Ishikawa (cell line): ENCODE measurements around the gene IFI16.

Experiments used
- CEBPB ChIP-seq: IDR thresholded peaks from 2 replicates; pipeline ENCODE4 v1.6.1; 2012
- CREB1 ChIP-seq: IDR thresholded peaks from 2 replicates; pipeline ENCODE4 v1.6.1; 2012; ENCODE audit warnings: low read depth
- EGR1 ChIP-seq: IDR thresholded peaks from 2 replicates; pipeline ENCODE4 v1.6.1; 2012
- EP300 ChIP-seq: IDR thresholded peaks from 2 replicates; pipeline ENCODE4 v1.6.1; 2012; ENCODE audit warnings: borderline replicate concordance
- FOXM1 ChIP-seq: IDR thresholded peaks from 2 replicates; pipeline ENCODE4 v1.6.1; 2012; ENCODE audit warnings: low read depth, borderline replicate concordance
- MAX ChIP-seq: IDR thresholded peaks from 2 replicates; pipeline ENCODE4 v1.6.1; 2012
- NFIC ChIP-seq: IDR thresholded peaks from 2 replicates; pipeline ENCODE4 v1.6.1; 2012
- RAD21 ChIP-seq: IDR thresholded peaks from 2 replicates; pipeline ENCODE4 v1.6.1; 2012; ENCODE audit warnings: low read depth
- REST ChIP-seq: IDR thresholded peaks from 2 replicates; pipeline ENCODE4 v1.6.1; 2012; ENCODE audit warnings: low read depth, mild to moderate bottlenecking
- TAF1 ChIP-seq: IDR thresholded peaks from 2 replicates; pipeline ENCODE4 v1.6.1; 2012; ENCODE audit warnings: low read depth, mild to moderate bottlenecking
- TCF12 ChIP-seq: IDR thresholded peaks from 2 replicates; pipeline ENCODE4 v1.6.1; 2012; ENCODE audit warnings: low read depth
- TEAD4 ChIP-seq: IDR thresholded peaks from 2 replicates; pipeline ENCODE4 v1.6.1; 2012
- USF1 ChIP-seq: IDR thresholded peaks from 2 replicates; pipeline ENCODE4 v1.6.1; 2012
- YY1 ChIP-seq: IDR thresholded peaks from 2 replicates; pipeline ENCODE4 v1.6.1; 2012; ENCODE audit warnings: low read depth
- ZBTB7A ChIP-seq: IDR thresholded peaks from 2 replicates; pipeline ENCODE4 v1.6.1; 2012; ENCODE audit warnings: low read depth

The IFI16 gene

DNA sequence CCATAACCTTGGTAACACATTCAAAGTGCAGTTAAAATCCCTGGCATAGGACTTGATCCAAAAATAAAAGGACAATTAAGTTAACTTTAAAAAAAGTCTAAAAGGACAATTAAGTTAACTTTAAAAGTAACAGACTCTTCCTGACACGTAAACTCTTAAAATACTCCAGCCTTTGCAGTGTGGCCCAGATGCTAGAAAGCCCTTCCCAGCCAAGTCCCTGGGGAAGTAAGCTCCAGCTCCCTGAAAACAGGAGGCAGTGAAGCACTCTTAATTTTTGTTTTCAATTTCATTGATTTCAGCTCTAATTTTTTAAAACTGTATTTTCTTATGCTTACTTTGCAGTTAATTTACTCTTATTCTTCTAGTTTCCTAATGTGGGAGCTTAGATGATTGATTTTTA is 71.9 kb downstream of the IFI16 start:
- TF ChIP-seq CEBPB (no peak), CREB1 (no peak), REST (no peak)

DNA sequence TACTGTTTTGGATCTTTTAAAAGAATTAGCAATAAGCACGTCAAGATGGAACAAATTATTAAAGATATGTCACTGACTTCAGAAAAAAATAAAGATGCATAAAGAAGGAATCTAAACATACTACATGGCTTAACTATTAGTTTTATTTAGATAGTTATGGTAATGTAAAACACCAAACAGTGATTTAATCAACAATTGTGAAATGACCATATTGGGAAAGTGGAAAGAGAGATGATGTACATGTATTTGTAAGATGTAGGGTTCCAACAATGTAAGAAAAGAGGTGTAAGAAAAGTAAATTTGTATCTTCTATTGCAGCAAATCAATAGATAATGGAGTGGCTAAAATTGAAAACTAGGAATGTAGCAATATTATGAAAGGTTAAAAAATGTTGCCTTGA is 73.3 kb downstream of the IFI16 start:
- TF ChIP-seq YY1 (no peak), CREB1 (no peak), USF1 (no peak), MAX (no peak), TCF12 (no peak), EP300 (no peak), TAF1 (no peak), TEAD4 (no peak), FOXM1 (no peak), REST (no peak), EGR1 (no peak), CEBPB (no peak), RAD21 (no peak), NFIC (no peak)

GRCh38 chr1:159084152-159084551 is 74.4 kb downstream of the IFI16 start:
- TF ChIP-seq EP300 (no peak), CEBPB (no peak)

DNA sequence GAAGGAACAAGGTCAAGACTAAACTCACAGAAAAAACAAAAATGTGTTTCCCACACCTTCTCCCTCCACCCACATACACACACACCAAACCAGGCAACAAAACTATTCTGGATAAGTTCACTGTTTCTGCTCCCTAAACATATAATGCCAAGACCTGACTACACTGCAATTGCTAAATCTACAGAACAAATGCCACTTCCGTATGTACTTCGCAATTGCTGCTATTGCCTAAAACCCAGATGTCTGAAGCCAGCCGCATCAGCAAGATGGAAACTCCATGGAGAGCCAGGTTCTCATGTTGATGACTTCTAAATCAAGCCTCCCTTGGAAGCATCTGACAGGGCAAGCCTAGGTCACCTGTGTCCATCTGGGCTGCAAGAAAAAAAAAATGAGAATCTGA is 75.2 kb downstream of the IFI16 start:
- TF ChIP-seq TCF12 (no peak), TEAD4 (no peak), MAX (no peak), CREB1 (no peak), USF1 (no peak), NFIC (no peak), TAF1 (no peak), YY1 (no peak), EP300 (no peak), FOXM1 (no peak), EGR1 (no peak), REST (no peak), CEBPB (no peak), ZBTB7A (no peak), RAD21 (no peak)

GRCh38 chr1:159088050-159088449 is 78.3 kb downstream of the IFI16 start:
- no peak for TF ChIP-seq TAF1
- no peak for TF ChIP-seq EGR1
- no peak for TF ChIP-seq CEBPB
- TF ChIP-seq ZBTB7A, result no peak
- TF ChIP-seq TEAD4, result no peak
- TF ChIP-seq YY1, result no peak
- no peak for TF ChIP-seq USF1
- TF ChIP-seq NFIC, result no peak
- no peak for TF ChIP-seq EP300
- no peak for TF ChIP-seq TCF12
- TF ChIP-seq REST, result no peak
- TF ChIP-seq RAD21, result no peak
- no peak for TF ChIP-seq FOXM1
- no peak for TF ChIP-seq CREB1
- no peak for TF ChIP-seq MAX
